ENCODE data around the gene RAB35. TPM values are rescaled to one million over a fixed set of nuclear protein-coding genes. Genes with fewer than 3 reads are reported as not detected.
A peak's percentile ranks its signal among the peaks of the same experiment; 100 is the strongest.

RAB35 gene
- total and polyA plus RNA-seq, 12 donors: 13.5 to 49.5 (median 26.7) TPM

DNA sequence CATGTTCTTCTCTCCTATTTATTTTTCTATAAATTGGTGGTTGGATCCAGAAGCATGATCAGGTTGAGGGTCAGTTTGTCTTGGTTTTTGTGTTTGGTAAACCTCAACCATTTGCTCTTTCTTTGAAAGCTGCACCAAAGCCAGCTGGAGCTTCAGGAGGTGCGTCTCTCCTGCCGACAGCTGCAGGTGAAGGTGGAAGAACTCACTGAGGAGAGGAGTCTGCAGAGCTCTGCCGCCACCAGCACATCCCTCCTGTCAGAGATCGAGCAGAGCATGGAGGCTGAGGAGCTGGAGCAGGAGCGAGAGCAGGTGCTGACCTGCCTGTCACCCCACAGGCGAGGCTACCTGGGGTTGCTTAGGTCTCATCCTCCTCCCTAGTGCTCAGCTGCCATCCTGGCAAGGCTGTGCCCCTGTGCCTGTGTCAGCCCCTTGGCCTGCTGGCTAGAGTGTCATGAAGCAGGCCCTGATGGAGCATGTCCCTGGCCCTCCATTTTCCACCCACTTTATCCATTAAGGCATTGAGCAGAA lies 45.0 kb downstream of the RAB35 start:
- TF ChIP-seq POLR2A (IDR thresholded peaks at IDR 0.05) (no peak), CTCF (IDR thresholded peaks at IDR 0.05) (no peak)
- intact Hi-C loops (cut with DNase I): no loop called here
- H3K4me3 ChIP-seq: no peak overlapping the region
- H3K4me1 ChIP-seq (replicated peaks in 1 of 2): no peaks in the 10 kb centered on the region
- H3K27me3 ChIP-seq: no peaks in the 10 kb centered on the region
- no peaks in the 10 kb centered on the region for H3K36me3 ChIP-seq (replicated peaks in 1 of 2)
- peak in 1 of 7 donors; percentile 23 for DNase-seq
- H3K27ac ChIP-seq: no peak overlapping the region
- no peaks in the 10 kb centered on the region for H3K9me3 ChIP-seq (replicated peaks in 1 of 3)
- WGBS, 4 donors: 91 to 98% (median 95%) methylated on average over 6 of the region's 6 CpGs

- no peaks in the 10 kb centered on the region for H3K27me3 ChIP-seq
- H3K27ac ChIP-seq: no peak overlapping the region
- no peaks in the 10 kb centered on the region for H3K4me1 ChIP-seq (replicated peaks in 1 of 2)
- H3K4me3 ChIP-seq: no peak overlapping the region
- 82 to 90% (median 86%) methylated on average over 5 of the region's 5 CpGs for WGBS, 4 donors
- no peaks in the 10 kb centered on the region for H3K36me3 ChIP-seq (replicated peaks in 1 of 2)
- intact Hi-C loops (cut with DNase I): no loop called here
- TF ChIP-seq CTCF (IDR thresholded peaks at IDR 0.05): no peak
- DNase-seq: no peak
- no peaks in the 10 kb centered on the region for H3K9me3 ChIP-seq (replicated peaks in 1 of 3)
Measured at GRCh38 chr12:120069278-120069677, 47.3 kb downstream of the RAB35 start.

GRCh38 chr12:120067901-120068300 lies 48.7 kb downstream of the RAB35 start:
- WGBS, 4 donors: 75 to 85% (median 78%) methylated on average over 3 of the region's 3 CpGs
- H3K4me1 ChIP-seq (replicated peaks in 1 of 2): no peaks in the 10 kb centered on the region
- H3K36me3 ChIP-seq (replicated peaks in 1 of 2): no peaks in the 10 kb centered on the region
- no peaks in the 10 kb centered on the region for H3K9me3 ChIP-seq (replicated peaks in 1 of 3)
- intact Hi-C loops (cut with DNase I): no loop called here
- no peak overlapping the region for H3K27ac ChIP-seq
- no peak overlapping the region for H3K4me3 ChIP-seq
- DNase-seq: no peak
- TF ChIP-seq CTCF (IDR thresholded peaks at IDR 0.05): no peak
- TF ChIP-seq POLR2A (IDR thresholded peaks at IDR 0.05): no peak
- no peaks in the 10 kb centered on the region for H3K27me3 ChIP-seq

DNA sequence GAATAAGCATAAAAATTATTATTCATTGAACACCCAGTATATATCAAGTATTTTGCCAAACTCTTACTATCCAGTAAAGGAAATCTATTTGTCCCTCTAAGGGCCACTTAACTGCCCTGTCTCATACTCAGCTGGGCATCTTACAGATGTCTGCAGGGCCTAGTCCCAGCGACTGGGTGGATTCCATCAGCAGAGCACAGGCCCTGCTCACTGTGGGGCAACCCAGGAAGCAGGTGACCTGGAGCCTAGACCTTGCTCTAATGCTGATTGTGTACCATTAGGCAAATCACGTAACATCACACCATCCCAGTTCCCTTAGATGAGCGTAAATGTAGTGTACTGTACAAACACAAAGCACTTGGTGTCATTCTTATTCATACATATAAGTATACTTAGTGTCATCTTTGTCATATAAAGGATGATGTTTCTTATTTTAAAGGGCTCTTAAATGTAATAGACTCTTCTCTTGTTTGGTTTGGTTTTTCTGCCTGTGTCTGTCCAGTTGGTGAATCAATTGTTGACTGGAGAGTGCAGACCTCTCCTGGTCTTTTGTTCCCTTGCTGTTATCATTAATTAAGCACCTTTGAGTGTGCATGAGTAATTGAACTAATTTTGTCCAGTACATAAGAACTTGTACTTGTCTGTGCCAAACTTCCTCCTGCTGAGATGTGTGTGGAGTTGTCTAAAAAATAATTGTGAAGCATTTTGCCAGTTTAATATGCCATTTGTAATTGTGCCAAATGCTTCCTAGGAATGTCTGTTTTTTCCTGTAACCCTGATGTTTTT lies 49.3 kb downstream of the RAB35 start:
- TF ChIP-seq CTCF (IDR thresholded peaks at IDR 0.05): no peak
- no peak for TF ChIP-seq POLR2A (IDR thresholded peaks at IDR 0.05)
- no peak for DNase-seq
- intact Hi-C loops (cut with DNase I): no loop called here
- H3K4me1 ChIP-seq (replicated peaks in 1 of 2): no peaks in the 10 kb centered on the region
- H3K27ac ChIP-seq: no peak overlapping the region
- H3K36me3 ChIP-seq (replicated peaks in 1 of 2): no peaks in the 10 kb centered on the region
- no peak overlapping the region for H3K4me3 ChIP-seq
- no peaks in the 10 kb centered on the region for H3K9me3 ChIP-seq (replicated peaks in 1 of 3)
- no peaks in the 10 kb centered on the region for H3K27me3 ChIP-seq
- WGBS, 4 donors: 85 to 95% (median 92%) methylated on average over 3 of the region's 3 CpGs
